Measurements from ENCODE around the gene C19orf12. TPM values are rescaled to one million over a fixed set of nuclear protein-coding genes. Genes with fewer than 3 reads are reported as not detected.

The C19orf12 gene
- total RNA-seq, 6 donors from 2014 or later = 11.4 to 30.4 (median 21.4) TPM

- H3K27me3 ChIP-seq = no peaks in the 10 kb centered on the region
- peak in 1 of 2 donors; percentile 85 for DNase-seq
- H3K4me3 ChIP-seq = peak overlapping the region; percentile 73 to 91 (median 84)
- TF ChIP-seq EP300 (IDR thresholded peaks at IDR 0.05) (no peak), POLR2A (IDR thresholded peaks at IDR 0.05) (peak in 1 of 4 donors; percentile 35), POLR2AphosphoS5 (IDR thresholded peaks at IDR 0.05) (peak in 1 of 2 donors; percentile 65)
- H3K4me1 ChIP-seq = peaks cover 39 to 61% (median 55%) of the 10 kb centered on the region in 4 donors
- ATAC-seq (ENCODE audit: low FRiP score in 2 of 2) = peak; percentile 20 to 60
- peaks cover 0 to 3% (median 0%) of the 10 kb centered on the region in 4 donors for H3K36me3 ChIP-seq
- H3K27ac ChIP-seq = peak overlapping the region; percentile 74 to 91 (median 84)
- no peaks in the 10 kb centered on the region for H3K9me3 ChIP-seq
- WGBS, 2 donors = 0 to 10% methylated on average over 13 to 15 of the region's 30 CpGs
Measured at GRCh38 chr19:29665826-29666577, 49.1 kb downstream of the C19orf12 start.

GRCh38 chr19:29665215-29665825 lies 49.7 kb downstream of the C19orf12 start, which contains the start of gene PLEKHF1:
Gene PLEKHF1 (plus strand): TSS chr19:29665461. CDS start chr19:29673840, 8,379 bp downstream.
- Histone ChIP-seq H3K4me3 (peak within 1 kb of the TSS; percentile 73 to 91 (median 84)), H3K36me3 (no peaks in the 10 kb centered on the region), H3K9me3 (no peaks in the 10 kb centered on the region), H3K4me1 (peaks cover 35 to 56% (median 51%) of the 10 kb centered on the region in 4 donors), H3K27ac (peak within 1 kb of the TSS; percentile 74 to 91 (median 84)), H3K27me3 (no peaks in the 10 kb centered on the region)
- peak; percentile 92 to 99 for DNase-seq
- peak; percentile 91 to 96 for ATAC-seq (ENCODE audit: low FRiP score in 2 of 2)
- peak in 1 of 6 experiments; percentile 51 for TF ChIP-seq CTCF (IDR thresholded peaks at IDR 0.05)
- TF ChIP-seq EP300 (IDR thresholded peaks at IDR 0.05) = no peak
- peak in 1 of 4 donors; percentile 79 for TF ChIP-seq POLR2A (IDR thresholded peaks at IDR 0.05)
- peak in 1 of 2 donors; percentile 50 for TF ChIP-seq POLR2AphosphoS5 (IDR thresholded peaks at IDR 0.05)
- WGBS, 2 donors = 0% methylated on average over 11 to 30 of the region's 75 CpGs

GRCh38 chr19:29664753-29665214 lies 50.3 kb downstream of the C19orf12 start:
- Histone ChIP-seq H3K9me3 (no peaks in the 10 kb centered on the region), H3K36me3 (no peaks in the 10 kb centered on the region), H3K27ac (peak overlapping the region; percentile 74 to 91 (median 84)), H3K27me3 (no peaks in the 10 kb centered on the region), H3K4me3 (peak overlapping the region in 3 of 4 donors; percentile 73 to 91 (median 81)), H3K4me1 (peaks cover 35 to 56% (median 48%) of the 10 kb centered on the region in 4 donors)
- peak in 1 of 6 experiments; percentile 39 for TF ChIP-seq CTCF (IDR thresholded peaks at IDR 0.05)
- no peak for TF ChIP-seq POLR2AphosphoS5 (IDR thresholded peaks at IDR 0.05)
- TF ChIP-seq EP300 (IDR thresholded peaks at IDR 0.05) = no peak
- TF ChIP-seq POLR2A (IDR thresholded peaks at IDR 0.05) = no peak
- ATAC-seq (ENCODE audit: low FRiP score in 2 of 2) = no peak
- no peak for DNase-seq
- WGBS, 2 donors = 23 to 32% methylated on average over 19 to 22 of the region's 22 CpGs

DNA sequence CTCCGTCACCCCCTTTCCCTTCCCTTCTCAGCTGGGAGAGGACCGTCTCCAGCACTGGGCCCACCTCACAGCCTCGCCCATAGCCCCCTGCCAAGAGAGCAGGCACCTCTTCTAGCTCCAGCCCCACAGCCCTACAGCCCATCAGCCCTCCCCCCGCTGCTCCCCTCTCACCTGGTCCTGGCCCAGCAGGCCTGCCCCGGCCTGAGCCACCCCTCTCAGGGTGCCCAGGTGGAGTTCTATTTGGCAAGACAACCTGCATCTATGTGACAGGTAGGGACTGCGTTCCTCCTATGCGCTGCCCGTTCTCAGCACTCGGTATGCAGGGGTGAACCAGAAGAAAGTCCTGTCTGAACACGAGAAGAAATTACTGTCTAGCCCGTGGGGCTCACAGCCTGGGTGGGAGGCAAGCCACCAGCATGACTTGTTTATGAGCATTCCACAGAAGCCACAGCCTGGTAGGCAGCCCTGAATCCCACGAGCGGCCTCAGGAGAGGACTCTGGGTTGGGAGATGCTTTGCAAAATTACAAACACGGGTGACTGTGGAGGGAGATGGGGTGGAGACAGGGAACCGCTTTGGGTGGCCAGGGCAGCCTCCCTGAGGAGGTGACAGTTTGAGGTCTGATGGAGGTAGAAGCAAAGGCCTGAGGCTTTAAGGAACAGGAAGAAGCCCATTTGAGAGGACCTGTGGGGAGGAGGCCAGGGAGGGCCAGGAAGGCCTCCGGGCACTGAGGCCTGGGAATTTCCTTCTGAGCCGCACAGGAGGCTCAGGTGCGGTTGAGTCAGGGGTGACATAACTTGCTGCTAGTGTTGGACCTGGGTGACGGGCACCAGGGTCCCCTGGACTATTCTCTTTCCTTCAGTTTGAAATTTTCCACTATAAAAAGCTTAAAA lies 51.0 kb downstream of the C19orf12 start:
- H3K36me3 ChIP-seq = no peaks in the 10 kb centered on the region
- peak in 1 of 2 donors; percentile 17 for DNase-seq
- H3K4me3 ChIP-seq = peak overlapping the region in 2 of 4 donors; percentile 81 to 91
- H3K27ac ChIP-seq = peak overlapping the region in 3 of 4 donors; percentile 82 to 91 (median 87)
- peaks cover 33 to 53% (median 42%) of the 10 kb centered on the region in 4 donors for H3K4me1 ChIP-seq
- no peaks in the 10 kb centered on the region for H3K9me3 ChIP-seq
- TF ChIP-seq EP300 (IDR thresholded peaks at IDR 0.05) (no peak), POLR2A (IDR thresholded peaks at IDR 0.05) (no peak), POLR2AphosphoS5 (IDR thresholded peaks at IDR 0.05) (no peak), CTCF (IDR thresholded peaks at IDR 0.05) (no peak)
- no peak for ATAC-seq (ENCODE audit: low FRiP score in 2 of 2)
- H3K27me3 ChIP-seq = no peaks in the 10 kb centered on the region
- 93 to 94% methylated on average over 18 to 19 of the region's 19 CpGs for WGBS, 2 donors

All from upper lobe of left lung (tissue), 6 donors.